B cell (primary cell): Measurements from ENCODE around the gene WWTR1. TPM values are rescaled to one million over a fixed set of nuclear protein-coding genes. Genes with fewer than 3 reads are reported as not detected.

Experiments
- ATAC-seq: fragments of 200-7000 bp; cut with Tn5 transposase; one replicate; pipeline ENCODE4 v1.10.0; 2021; ENCODE audit warnings: low read depth, mild to moderate bottlenecking, moderate number of reproducible peaks, moderate library complexity
- CTCF ChIA-PET: fragments of 350-600 bp; sonication (Branson Sonifier 250); formaldehyde crosslinking; loops from one replicate; lab custom pipeline; 2021; ENCODE audit warnings: antibody characterized with exemption, inconsistent platforms; lab: Charles Lee
- POLR2A ChIA-PET: fragments of 350-600 bp; sonication (Branson Sonifier 250); formaldehyde crosslinking; loops from one replicate; lab custom pipeline; 2021; ENCODE audit warnings: antibody characterized with exemption; lab: Charles Lee
- DNase-seq: peaks from one replicate; pipeline ENCODE4 v3.0.0; 2013
- H2AFZ ChIP-seq: 2 replicates; pipeline ENCODE4 v1.6.1; 2012; ENCODE audit warnings: mild to moderate bottlenecking, low read depth, low read length; ENCODE audit not compliant: insufficient read depth, poor library complexity, severe bottlenecking
- H3K27ac ChIP-seq, 2 donors: 1 replicate in 1 of 2; 2 replicates in 1 of 2; pipeline ENCODE4 v1.5.1; 2012 to 2013; ENCODE audit warnings: low read length in 2 of 2, mild to moderate bottlenecking in 2 of 2, moderate library complexity in 1 of 2
- H3K27me3 ChIP-seq, 4 experiments: fragments of 200-600 bp in 1 of 4; sonication (generic) in 1 of 4; replicated peaks in 1 of 4; 1 replicate in 2 of 4; 2 replicates in 2 of 4; pipeline versions ENCODE4 v1.6.1 to v1.7.0; 2013 to 2016; ENCODE audit warnings: low read length in 3 of 4, mild to moderate bottlenecking in 2 of 4, mixed read lengths in 1 of 4, moderate library complexity in 1 of 4; ENCODE audit not compliant: insufficient read depth in 4 of 4, control insufficient read depth in 3 of 4; ENCODE audit errors: control extremely low read depth in 1 of 4
- H3K36me3 ChIP-seq, 2 experiments: replicated peaks in 1 of 2; 1 replicate in 1 of 2; 2 replicates in 1 of 2; pipeline versions ENCODE4 v1.6.1 to v1.7.1; 2013; ENCODE audit warnings: low read length in 1 of 2; ENCODE audit not compliant: insufficient read depth in 2 of 2, control insufficient read depth in 1 of 2; ENCODE audit errors: control extremely low read depth in 1 of 2, extremely low read depth in 1 of 2
- H3K4me1 ChIP-seq, 2 donors: fragments of 200-600 bp in 1 of 2; sonication (generic) in 1 of 2; 1 replicate in 1 of 2; 2 replicates in 1 of 2; pipeline versions ENCODE4 v1.5.1 to v1.6.1; 2013 to 2017; ENCODE audit warnings: low read length in 2 of 2; ENCODE audit not compliant: control insufficient read depth in 2 of 2, insufficient read depth in 2 of 2
- H3K4me2 ChIP-seq: replicated peaks from 2 replicates; pipeline ENCODE3; 2012; ENCODE audit warnings: mild to moderate bottlenecking, low read depth, low read length; ENCODE audit not compliant: poor library complexity, severe bottlenecking
- H3K4me3 ChIP-seq, 5 experiments: fragments of 200-600 bp in 1 of 5; sonication (generic) in 1 of 5; 1 replicate in 3 of 5; 2 replicates in 2 of 5; pipeline versions ENCODE4 v1.5.1 to v1.7.0; 2011 to 2016; ENCODE audit warnings: low read length in 4 of 5, mild to moderate bottlenecking in 4 of 5, low read depth in 2 of 5, control low read depth in 1 of 5, moderate library complexity in 1 of 5; ENCODE audit not compliant: insufficient read depth in 1 of 5; ENCODE audit errors: control extremely low read depth in 1 of 5, extremely low read depth in 1 of 5
- H3K79me2 ChIP-seq: fragments of 200-600 bp; sonication (generic); one replicate; pipeline ENCODE4 v1.6.0; 2016; ENCODE audit warnings: low read length; ENCODE audit not compliant: control insufficient read depth, insufficient read depth
- H3K9ac ChIP-seq: fragments of 200-600 bp; sonication (generic); 2 replicates; pipeline ENCODE4 v1.6.1; 2017; ENCODE audit warnings: mild to moderate bottlenecking, low read length, moderate library complexity
- H3K9me3 ChIP-seq, 3 donors: one replicate each; pipeline versions ENCODE4 v1.6.1 to v1.7.1; 2013; ENCODE audit warnings: low read length in 2 of 3; ENCODE audit not compliant: control insufficient read depth in 2 of 3, insufficient read depth in 1 of 3; ENCODE audit errors: control extremely low read depth in 1 of 3
- H4K20me1 ChIP-seq: 2 replicates; pipeline ENCODE4 v1.6.0; 2012; ENCODE audit warnings: mild to moderate bottlenecking, low read length; ENCODE audit not compliant: insufficient read depth, control insufficient read depth, poor library complexity, severe bottlenecking
- H3K27ac Mint-ChIP-seq: one replicate; pipeline ENCODE4 v1.8.0; 2021; ENCODE audit warnings: mixed read lengths
- H3K27me3 Mint-ChIP-seq: one replicate; pipeline ENCODE4 v1.8.0; 2021; ENCODE audit warnings: mixed read lengths
- H3K4me1 Mint-ChIP-seq: one replicate; pipeline ENCODE4 v1.8.0; 2021; ENCODE audit warnings: mixed read lengths
- H3K4me3 Mint-ChIP-seq: one replicate; pipeline ENCODE4 v1.8.0; 2021; ENCODE audit warnings: mixed read lengths
- H3K9me3 Mint-ChIP-seq: one replicate; pipeline ENCODE4 v1.8.0; 2022; ENCODE audit warnings: mixed read lengths; ENCODE audit not compliant: insufficient read depth
- EZH2 ChIP-seq: IDR thresholded peaks from 2 replicates; pipeline ENCODE4 v1.6.1; 2012; ENCODE audit warnings: borderline replicate concordance, low read depth, mild to moderate bottlenecking, moderate library complexity, low read length; ENCODE audit not compliant: insufficient read depth, poor library complexity, severe bottlenecking
- WGBS: methylation state at CpG from one replicate; pipeline ENCODE4 v1.1.5; 2013; ENCODE audit warnings: missing lambda C conversion rate; ENCODE audit not compliant: insufficient coverage; 5-methylcytosine and 5-hydroxymethylcytosine counted together
- intact Hi-C: fragments of 100-400 bp; cut with micrococcal nuclease; formaldehyde crosslinking; loops from one replicate; pipeline ENCODE4 v1.10.0; 2022
- polyA plus RNA-seq: library from polyadenylated mRNA; depleted of rRNA; stranded (reverse); fragments of >200 nt; gene quantifications from 2 replicates; pipeline ENCODE4 v1.2.3, GENCODE V29; 2012
- total RNA-seq, 2 donors: library from RNA; stranded (reverse); fragments of 120-200 nt in 1 of 2; gene quantifications; 1 replicate in 1 of 2; 2 replicates in 1 of 2; pipeline versions ENCODE4 v1.2.3 to v1.2.4, GENCODE V29; 2013 to 2022
- TF ChIP-seq, protein P1 (sequence below): fragments of 200-600 bp; IDR thresholded peaks from one replicate; pipeline ENCODE4 v1.8.0; 2022; ENCODE audit warnings: antibody characterized with exemption, mild to moderate bottlenecking

Gene WWTR1
- total and polyA plus RNA-seq, 2 donors (not counting 1 experiment from before 2014, with no cell fraction given): 0.79 to 2.3 TPM

GRCh38 chr3:149592758-149593240 lies 65.0 kb downstream of the WWTR1 start:
- TF ChIP-seq EZH2: no peak
- TF ChIP-seq, protein P1, sequence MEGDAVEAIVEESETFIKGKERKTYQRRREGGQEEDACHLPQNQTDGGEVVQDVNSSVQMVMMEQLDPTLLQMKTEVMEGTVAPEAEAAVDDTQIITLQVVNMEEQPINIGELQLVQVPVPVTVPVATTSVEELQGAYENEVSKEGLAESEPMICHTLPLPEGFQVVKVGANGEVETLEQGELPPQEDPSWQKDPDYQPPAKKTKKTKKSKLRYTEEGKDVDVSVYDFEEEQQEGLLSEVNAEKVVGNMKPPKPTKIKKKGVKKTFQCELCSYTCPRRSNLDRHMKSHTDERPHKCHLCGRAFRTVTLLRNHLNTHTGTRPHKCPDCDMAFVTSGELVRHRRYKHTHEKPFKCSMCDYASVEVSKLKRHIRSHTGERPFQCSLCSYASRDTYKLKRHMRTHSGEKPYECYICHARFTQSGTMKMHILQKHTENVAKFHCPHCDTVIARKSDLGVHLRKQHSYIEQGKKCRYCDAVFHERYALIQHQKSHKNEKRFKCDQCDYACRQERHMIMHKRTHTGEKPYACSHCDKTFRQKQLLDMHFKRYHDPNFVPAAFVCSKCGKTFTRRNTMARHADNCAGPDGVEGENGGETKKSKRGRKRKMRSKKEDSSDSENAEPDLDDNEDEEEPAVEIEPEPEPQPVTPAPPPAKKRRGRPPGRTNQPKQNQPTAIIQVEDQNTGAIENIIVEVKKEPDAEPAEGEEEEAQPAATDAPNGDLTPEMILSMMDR: no peak
- H3K27ac Mint-ChIP-seq: no peak overlapping the region
- Histone ChIP-seq H3K4me3 (no peak overlapping the region), H3K9me3 (no peaks in the 10 kb centered on the region), H3K79me2 (no peaks in the 10 kb centered on the region), H3K4me1 (no peaks in the 10 kb centered on the region), H3K27me3 (peaks cover 0 to 2% (median 1%) of the 10 kb centered on the region in 4 experiments), H2AFZ (no peak overlapping the region), H3K36me3 (no peaks in the 10 kb centered on the region), H3K9ac (no peak overlapping the region), H3K27ac (no peak overlapping the region), H3K4me2 (no peak overlapping the region), H4K20me1 (no peaks in the 10 kb centered on the region)
- H3K4me3 Mint-ChIP-seq: no peak overlapping the region
- 96% methylated on average over 8 of the region's 9 CpGs for WGBS
- ChIA-PET CTCF (no interaction called here), POLR2A (no interaction called here)
- ATAC-seq (no peak), DNase-seq (no peak)
- H3K9me3 Mint-ChIP-seq: no peaks in the 10 kb centered on the region
- no peaks in the 10 kb centered on the region for H3K27me3 Mint-ChIP-seq
- H3K4me1 Mint-ChIP-seq: no peaks in the 10 kb centered on the region
- intact Hi-C loops: no loop called here

DNA sequence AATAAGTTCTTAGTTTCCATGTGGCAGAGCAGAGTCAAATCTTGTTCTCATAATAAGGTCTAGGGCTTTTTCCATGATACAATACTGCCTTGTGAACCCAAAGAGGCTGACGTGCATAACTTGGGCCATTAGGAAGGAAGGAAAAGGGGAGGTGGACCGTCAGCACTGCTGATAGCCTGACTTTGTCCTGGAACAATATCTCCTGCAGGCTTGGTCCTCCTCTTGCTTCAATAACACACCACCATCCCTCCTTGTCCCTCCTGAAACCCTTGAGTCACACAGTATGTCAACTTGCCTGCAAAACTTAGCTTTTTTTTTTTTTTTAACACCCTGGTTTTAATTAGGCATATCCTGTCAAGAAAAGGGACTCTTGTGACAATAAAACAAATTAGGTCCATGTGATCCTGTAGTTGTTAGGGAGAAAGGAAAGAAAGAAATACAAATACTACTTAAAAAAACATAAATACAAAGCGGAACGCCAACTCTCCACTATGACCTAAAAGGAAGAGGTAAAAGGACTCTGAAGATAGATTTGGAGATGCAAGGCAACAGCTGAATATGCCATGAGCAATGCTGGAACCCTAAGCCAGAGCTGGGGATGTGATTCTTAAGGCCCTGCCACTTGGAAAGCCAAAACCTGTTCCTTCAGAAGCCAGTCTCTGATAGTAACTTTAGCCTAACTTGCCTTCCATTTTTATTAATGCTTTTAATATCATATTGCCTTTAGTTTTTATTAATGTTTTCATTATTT lies 67.0 kb downstream of the WWTR1 start:
- H3K79me2 ChIP-seq: no peaks in the 10 kb centered on the region
- no peaks in the 10 kb centered on the region for H3K9me3 Mint-ChIP-seq

More for the DNA sequence above, 67.0 kb downstream of the WWTR1 start:
- WGBS: 100% methylated on average over 1 of the region's 4 CpGs
- no peak overlapping the region for H3K9ac ChIP-seq
- H3K27ac ChIP-seq: no peak overlapping the region
- ChIA-PET POLR2A (no interaction called here), CTCF (no interaction called here)
- H4K20me1 ChIP-seq: no peaks in the 10 kb centered on the region
- H3K4me3 ChIP-seq: no peak overlapping the region
- no peaks in the 10 kb centered on the region for H3K4me1 ChIP-seq
- H3K27me3 Mint-ChIP-seq: peaks cover 4% of the 10 kb centered on the region
- H2AFZ ChIP-seq: no peak overlapping the region
- H3K36me3 ChIP-seq: no peaks in the 10 kb centered on the region
- no peak overlapping the region for H3K4me3 Mint-ChIP-seq
- no peaks in the 10 kb centered on the region for H3K9me3 ChIP-seq
- DNase-seq: no peak
- no peaks in the 10 kb centered on the region for H3K4me1 Mint-ChIP-seq
- H3K4me2 ChIP-seq: no peak overlapping the region
- H3K27me3 ChIP-seq: peaks cover 0 to 2% (median 1%) of the 10 kb centered on the region in 4 experiments
- intact Hi-C loops: no loop called here
- ATAC-seq: no peak
- no peak overlapping the region for H3K27ac Mint-ChIP-seq
- TF ChIP-seq, protein P1: no peak
- no peak for TF ChIP-seq EZH2
